ENCODE data around the gene SLC44A5.
"Not testable (repeated sequence)": the region's sequence is repeated elsewhere in the genome, so short reads cannot be mapped to it uniquely, and the experiment has no call there.

The SLC44A5 gene

GRCh38 chr1:75310067-75310466, 300.8 kb downstream of the SLC44A5 start:
- Mint-ChIP-seq H3K4me1 (ENCODE audit: low read depth) (no peaks in the 10 kb centered on the region), H3K4me3 (no peak overlapping the region), H3K9me3 (no peaks in the 10 kb centered on the region), H3K36me3 (ENCODE audit: low read depth) (no peaks in the 10 kb centered on the region), H3K27ac (no peak overlapping the region), H3K27me3 (ENCODE audit: low read depth) (no peaks in the 10 kb centered on the region)

- Mint-ChIP-seq H3K4me1 (ENCODE audit: low read depth) (no peaks in the 10 kb centered on the region), H3K36me3 (ENCODE audit: low read depth) (no peaks in the 10 kb centered on the region), H3K4me3 (no peak overlapping the region), H3K27me3 (ENCODE audit: low read depth) (no peaks in the 10 kb centered on the region), H3K9me3 (no peaks in the 10 kb centered on the region), H3K27ac (no peak overlapping the region)
These were observed 302.5 kb downstream of the SLC44A5 start for GRCh38 chr1:75308365-75308764.

- Mint-ChIP-seq H3K27ac (no peak overlapping the region), H3K36me3 (ENCODE audit: low read depth) (no peaks in the 10 kb centered on the region)
These were observed 305.9 kb downstream of the SLC44A5 start for GRCh38 chr1:75305061-75305460.

GRCh38 chr1:75293270-75293669, 317.6 kb downstream of the SLC44A5 start:
- H3K27me3 Mint-ChIP-seq (ENCODE audit: low read depth) = no peaks in the 10 kb centered on the region
- H3K36me3 Mint-ChIP-seq (ENCODE audit: low read depth) = no peaks in the 10 kb centered on the region
- no peak overlapping the region for H3K4me3 Mint-ChIP-seq
- H3K9me3 Mint-ChIP-seq = peaks cover 3% of the 10 kb centered on the region
- H3K27ac Mint-ChIP-seq = no peak overlapping the region
- H3K4me1 Mint-ChIP-seq (ENCODE audit: low read depth) = no peaks in the 10 kb centered on the region

More at GRCh38 chr1:75305061-75305460, 305.9 kb downstream of the SLC44A5 start:
- H3K9me3 Mint-ChIP-seq = no peaks in the 10 kb centered on the region
- H3K4me1 Mint-ChIP-seq (ENCODE audit: low read depth) = no peaks in the 10 kb centered on the region
- no peaks in the 10 kb centered on the region for H3K27me3 Mint-ChIP-seq (ENCODE audit: low read depth)
- H3K4me3 Mint-ChIP-seq = no peak overlapping the region

- no peak overlapping the region for H3K4me3 Mint-ChIP-seq
- no peaks in the 10 kb centered on the region for H3K36me3 Mint-ChIP-seq (ENCODE audit: low read depth)
- no peaks in the 10 kb centered on the region for H3K4me1 Mint-ChIP-seq (ENCODE audit: low read depth)
- no peaks in the 10 kb centered on the region for H3K27me3 Mint-ChIP-seq (ENCODE audit: low read depth)
- peaks cover 3% of the 10 kb centered on the region for H3K9me3 Mint-ChIP-seq
- H3K27ac Mint-ChIP-seq = no peak overlapping the region
These were observed 318.9 kb downstream of the SLC44A5 start for GRCh38 chr1:75292013-75292412.

GRCh38 chr1:75276385-75276784, 334.5 kb downstream of the SLC44A5 start:
- H3K4me3 Mint-ChIP-seq = no peak overlapping the region
- no peaks in the 10 kb centered on the region for H3K4me1 Mint-ChIP-seq (ENCODE audit: low read depth)
- H3K27me3 Mint-ChIP-seq (ENCODE audit: low read depth) = no peaks in the 10 kb centered on the region
- H3K27ac Mint-ChIP-seq = no peak overlapping the region
- no peaks in the 10 kb centered on the region for H3K36me3 Mint-ChIP-seq (ENCODE audit: low read depth)
- no peaks in the 10 kb centered on the region for H3K9me3 Mint-ChIP-seq

GRCh38 chr1:75275631-75276030, 335.3 kb downstream of the SLC44A5 start:
- no peak overlapping the region for H3K27ac Mint-ChIP-seq
- H3K4me3 Mint-ChIP-seq = no peak overlapping the region
- no peaks in the 10 kb centered on the region for H3K36me3 Mint-ChIP-seq (ENCODE audit: low read depth)
- no peaks in the 10 kb centered on the region for H3K4me1 Mint-ChIP-seq (ENCODE audit: low read depth)
- H3K27me3 Mint-ChIP-seq (ENCODE audit: low read depth) = no peaks in the 10 kb centered on the region
- H3K9me3 Mint-ChIP-seq = no peaks in the 10 kb centered on the region

- Mint-ChIP-seq H3K36me3 (ENCODE audit: low read depth) (no peaks in the 10 kb centered on the region), H3K4me3 (no peak overlapping the region), H3K27ac (no peak overlapping the region), H3K9me3 (no peaks in the 10 kb centered on the region), H3K27me3 (ENCODE audit: low read depth) (no peaks in the 10 kb centered on the region), H3K4me1 (ENCODE audit: low read depth) (no peaks in the 10 kb centered on the region)
These were observed 335.9 kb downstream of the SLC44A5 start for GRCh38 chr1:75274920-75275506.

GRCh38 chr1:75273110-75273509, 337.8 kb downstream of the SLC44A5 start:
- H3K27me3 Mint-ChIP-seq (ENCODE audit: low read depth) = no peaks in the 10 kb centered on the region
- no peaks in the 10 kb centered on the region for H3K4me1 Mint-ChIP-seq (ENCODE audit: low read depth)
- H3K4me3 Mint-ChIP-seq = no peak overlapping the region
- H3K9me3 Mint-ChIP-seq = no peaks in the 10 kb centered on the region
- H3K36me3 Mint-ChIP-seq (ENCODE audit: low read depth) = no peaks in the 10 kb centered on the region
- no peak overlapping the region for H3K27ac Mint-ChIP-seq

GRCh38 chr1:75265792-75266191, 345.1 kb downstream of the SLC44A5 start:
- Mint-ChIP-seq H3K9me3 (no peaks in the 10 kb centered on the region), H3K4me1 (ENCODE audit: low read depth) (no peaks in the 10 kb centered on the region), H3K27ac (no peak overlapping the region), H3K27me3 (ENCODE audit: low read depth) (no peaks in the 10 kb centered on the region), H3K36me3 (ENCODE audit: low read depth) (no peaks in the 10 kb centered on the region), H3K4me3 (no peak overlapping the region)

- Mint-ChIP-seq H3K4me1 (ENCODE audit: low read depth) (no peaks in the 10 kb centered on the region), H3K4me3 (no peak overlapping the region), H3K9me3 (no peaks in the 10 kb centered on the region), H3K27me3 (ENCODE audit: low read depth) (no peaks in the 10 kb centered on the region), H3K36me3 (ENCODE audit: low read depth) (no peaks in the 10 kb centered on the region), H3K27ac (no peak overlapping the region)
These were observed 346.8 kb downstream of the SLC44A5 start for GRCh38 chr1:75264112-75264511.

- not testable (repeated sequence) for H3K9me3 Mint-ChIP-seq; H3K4me3 Mint-ChIP-seq; H3K27me3 Mint-ChIP-seq (ENCODE audit: low read depth); H3K4me1 Mint-ChIP-seq (ENCODE audit: low read depth); H3K27ac Mint-ChIP-seq; H3K36me3 Mint-ChIP-seq (ENCODE audit: low read depth)
These were observed 347.3 kb downstream of the SLC44A5 start for GRCh38 chr1:75263616-75264015.

GRCh38 chr1:75261946-75262345, 349.0 kb downstream of the SLC44A5 start:
- H3K4me3 Mint-ChIP-seq; H3K27ac Mint-ChIP-seq; H3K4me1 Mint-ChIP-seq (ENCODE audit: low read depth); H3K27me3 Mint-ChIP-seq (ENCODE audit: low read depth); H3K9me3 Mint-ChIP-seq; H3K36me3 Mint-ChIP-seq (ENCODE audit: low read depth): not testable (repeated sequence)

GRCh38 chr1:75258351-75258750, 352.6 kb downstream of the SLC44A5 start:
- Mint-ChIP-seq H3K27me3 (ENCODE audit: low read depth) (no peaks in the 10 kb centered on the region), H3K36me3 (ENCODE audit: low read depth) (no peaks in the 10 kb centered on the region), H3K9me3 (no peaks in the 10 kb centered on the region), H3K4me3 (no peak overlapping the region), H3K4me1 (ENCODE audit: low read depth) (no peaks in the 10 kb centered on the region), H3K27ac (no peak overlapping the region)

GRCh38 chr1:75257424-75257823, 353.5 kb downstream of the SLC44A5 start:
- H3K4me3 Mint-ChIP-seq = no peak overlapping the region
- no peaks in the 10 kb centered on the region for H3K27me3 Mint-ChIP-seq (ENCODE audit: low read depth)
- H3K4me1 Mint-ChIP-seq (ENCODE audit: low read depth) = no peaks in the 10 kb centered on the region
- no peak overlapping the region for H3K27ac Mint-ChIP-seq
- no peaks in the 10 kb centered on the region for H3K36me3 Mint-ChIP-seq (ENCODE audit: low read depth)
- H3K9me3 Mint-ChIP-seq = no peaks in the 10 kb centered on the region

GRCh38 chr1:75250114-75250513, 360.8 kb downstream of the SLC44A5 start:
- not testable (repeated sequence) for H3K27ac Mint-ChIP-seq; H3K27me3 Mint-ChIP-seq (ENCODE audit: low read depth); H3K4me3 Mint-ChIP-seq; H3K9me3 Mint-ChIP-seq; H3K36me3 Mint-ChIP-seq (ENCODE audit: low read depth); H3K4me1 Mint-ChIP-seq (ENCODE audit: low read depth)

All from T-helper 1 cell treated with Interleukin-12 subunit alpha and Interleukin-12 subunit beta and Interleukin-4 antibody, amounts not matched to agents 30 μg/mL and 1 μg/mL, for 36 hours (primary cell).